HG03045 (cell line): Measurements from ENCODE around the gene BMP3.
"Not testable (repeated sequence)": the region's sequence is repeated elsewhere in the genome, so short reads cannot be mapped to it uniquely, and the experiment has no call there.

Experiments used
- ATAC-seq: cut with Tn5 transposase; IDR thresholded peaks from one replicate; pipeline ENCODE4 v1.9.1; 2021; ENCODE audit warnings: mild to moderate bottlenecking, moderate library complexity; ENCODE audit not compliant: unreplicated experiment

The BMP3 gene, protein sequence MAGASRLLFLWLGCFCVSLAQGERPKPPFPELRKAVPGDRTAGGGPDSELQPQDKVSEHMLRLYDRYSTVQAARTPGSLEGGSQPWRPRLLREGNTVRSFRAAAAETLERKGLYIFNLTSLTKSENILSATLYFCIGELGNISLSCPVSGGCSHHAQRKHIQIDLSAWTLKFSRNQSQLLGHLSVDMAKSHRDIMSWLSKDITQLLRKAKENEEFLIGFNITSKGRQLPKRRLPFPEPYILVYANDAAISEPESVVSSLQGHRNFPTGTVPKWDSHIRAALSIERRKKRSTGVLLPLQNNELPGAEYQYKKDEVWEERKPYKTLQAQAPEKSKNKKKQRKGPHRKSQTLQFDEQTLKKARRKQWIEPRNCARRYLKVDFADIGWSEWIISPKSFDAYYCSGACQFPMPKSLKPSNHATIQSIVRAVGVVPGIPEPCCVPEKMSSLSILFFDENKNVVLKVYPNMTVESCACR

DNA sequence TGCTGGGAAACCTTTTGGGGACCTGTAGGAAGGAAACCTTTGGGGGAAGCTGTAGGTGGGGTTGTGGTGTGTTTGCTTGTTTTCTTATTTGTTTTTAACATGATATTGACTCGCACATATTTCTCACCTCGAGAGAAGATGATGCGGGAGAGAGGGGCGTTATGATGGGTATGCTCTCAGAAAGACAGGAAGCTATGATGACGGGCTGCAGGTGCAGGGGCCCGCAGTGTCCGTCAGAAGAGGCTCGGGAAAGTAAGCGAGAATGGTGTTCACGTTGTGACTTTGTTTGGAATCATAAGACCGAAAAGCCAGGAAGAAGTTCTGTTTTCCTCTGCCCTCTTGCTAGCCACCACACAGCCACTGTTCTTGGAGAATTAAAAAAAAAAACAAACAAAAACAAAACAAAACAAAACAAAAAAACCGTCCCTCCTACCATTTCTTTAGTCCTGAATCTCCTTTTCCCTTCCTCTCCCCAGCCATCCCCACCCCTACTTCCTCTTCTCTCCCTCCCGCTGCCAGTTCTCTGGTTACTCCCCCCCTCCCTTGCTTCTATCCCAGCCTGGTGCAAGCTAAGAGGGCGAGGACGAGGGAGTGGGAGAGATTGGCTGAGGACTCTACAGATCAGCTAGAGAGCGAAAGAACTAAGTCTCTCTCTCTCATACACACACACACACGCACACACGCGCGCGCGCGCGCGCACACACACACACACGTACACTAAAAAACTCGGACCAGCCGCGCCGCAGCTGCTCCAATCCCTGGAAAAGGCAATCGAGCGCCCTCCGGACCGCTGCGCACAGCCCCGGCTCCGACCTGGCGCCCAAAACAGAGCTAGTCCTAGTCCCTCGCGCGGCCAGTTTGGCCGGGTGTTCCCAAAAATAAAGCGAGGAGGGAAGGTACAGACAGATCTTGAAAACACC lies at the start of gene BMP3:
Gene BMP3, plus strand, starts transcription at position 648 of the 920 bp plus-strand sequence. CDS start 577 bp downstream, outside the sequence.
- no peak for ATAC-seq

DNA sequence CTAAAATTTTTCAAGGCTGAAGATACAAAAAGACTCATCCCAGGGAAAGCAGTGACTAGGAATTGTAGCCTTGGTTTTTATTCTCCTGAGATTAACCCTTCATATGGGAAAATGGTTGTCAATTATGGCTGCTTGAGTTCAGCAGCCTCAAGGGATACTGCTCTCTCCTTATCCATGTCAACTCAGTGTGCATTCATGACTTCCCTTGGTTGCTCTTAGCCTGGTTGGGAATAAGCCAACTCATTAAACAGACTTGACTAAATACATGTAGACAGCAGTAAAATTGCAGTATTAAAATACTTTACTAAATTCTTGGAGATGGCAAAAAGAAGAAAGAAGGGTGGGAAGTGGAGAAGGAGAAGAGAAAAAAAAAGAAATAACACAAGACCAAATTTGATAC lies 44.5 kb upstream of the BMP3 start:
- no peak for ATAC-seq

DNA sequence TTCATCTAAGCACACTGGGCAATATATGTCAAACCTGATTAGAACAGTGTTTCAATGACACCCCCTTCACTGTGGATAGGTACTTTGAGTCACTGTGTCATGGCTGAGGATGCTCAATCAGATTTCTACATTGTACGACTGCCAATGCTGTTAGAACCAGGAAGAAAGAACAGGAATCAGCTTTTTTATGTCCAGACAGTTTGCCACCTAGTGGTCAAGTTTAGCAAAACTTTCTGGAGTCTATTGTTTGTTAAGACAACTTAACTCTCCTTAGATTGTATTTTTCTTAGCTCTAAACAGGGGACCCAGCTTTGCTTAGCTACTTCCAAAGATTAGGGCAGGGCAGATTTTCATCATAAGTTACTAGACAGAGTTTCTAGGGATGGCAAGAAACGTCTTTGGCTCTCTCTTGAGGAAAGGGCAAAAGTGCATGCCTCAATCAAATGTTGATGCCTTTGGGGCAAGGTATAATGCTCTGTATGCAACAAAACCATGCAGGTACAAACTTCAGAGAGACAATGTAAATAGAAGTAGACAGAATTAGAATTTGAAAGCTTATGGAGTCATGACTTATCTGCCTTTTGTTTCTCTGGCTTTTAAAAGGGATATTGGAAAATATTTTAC lies 40.5 kb upstream of the BMP3 start:
- ATAC-seq = peak; percentile 61

DNA sequence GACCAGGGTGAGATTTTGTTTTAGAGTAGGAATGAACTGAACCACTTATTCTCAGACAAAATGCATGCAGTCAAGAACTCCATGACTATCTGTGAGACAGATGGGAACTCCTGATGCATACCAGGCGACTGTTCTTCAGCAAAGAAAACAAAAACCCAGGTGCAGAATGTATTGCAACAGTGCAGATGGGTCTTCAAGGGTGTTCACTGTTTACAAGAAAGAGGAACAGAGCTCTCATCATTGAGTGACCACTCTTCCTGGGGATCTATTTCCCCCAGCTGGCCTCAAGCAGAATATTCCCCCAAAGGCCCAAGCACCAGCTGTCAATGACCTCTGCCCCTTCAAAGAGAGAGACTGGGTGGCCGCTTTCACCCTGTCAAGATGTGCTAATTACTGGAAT lies 39.7 kb upstream of the BMP3 start:
- no peak for ATAC-seq

DNA sequence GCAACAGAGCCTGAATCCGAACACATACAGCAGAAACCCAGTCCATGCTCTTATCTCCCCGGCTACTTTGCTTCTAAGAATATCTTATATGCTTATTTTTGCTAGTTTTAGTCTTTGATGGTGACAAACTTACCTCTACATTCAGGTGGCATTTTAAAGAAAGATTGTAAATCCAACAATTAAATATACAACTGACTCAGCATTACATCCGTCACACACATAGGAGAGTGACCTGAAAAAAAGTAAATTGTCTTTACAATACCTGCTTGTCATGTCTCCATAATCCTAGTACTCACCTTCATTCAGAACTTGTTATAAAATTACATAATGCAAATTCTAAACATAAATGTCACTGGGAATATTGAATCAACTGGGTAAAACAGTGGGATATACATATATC lies 30.6 kb upstream of the BMP3 start:
- ATAC-seq = no peak

DNA sequence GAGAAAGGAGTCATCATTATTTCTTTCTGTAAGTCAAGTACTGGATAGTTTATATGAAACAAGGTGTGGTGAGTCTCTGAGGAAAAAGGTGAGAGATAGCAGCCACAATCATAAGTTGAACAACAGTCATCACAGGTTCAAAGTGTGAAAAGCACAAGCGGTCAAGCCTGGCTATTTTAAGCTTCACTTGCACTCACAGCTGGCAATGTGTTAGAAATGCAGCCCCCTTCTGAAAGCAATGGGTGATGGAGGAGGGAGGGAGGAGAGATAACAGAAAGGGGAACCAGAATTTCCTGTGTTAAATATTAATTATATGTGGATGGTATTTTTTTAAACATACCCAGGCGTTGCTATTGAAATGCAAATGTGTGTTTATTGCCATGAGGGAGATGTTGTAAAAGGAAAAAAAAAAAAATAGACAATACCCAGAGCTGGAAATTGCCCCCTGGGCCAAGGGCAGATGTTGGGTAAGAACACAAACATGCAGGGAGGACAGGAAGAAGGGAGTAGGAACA lies 26.9 kb upstream of the BMP3 start:
- ATAC-seq = peak; percentile 77

DNA sequence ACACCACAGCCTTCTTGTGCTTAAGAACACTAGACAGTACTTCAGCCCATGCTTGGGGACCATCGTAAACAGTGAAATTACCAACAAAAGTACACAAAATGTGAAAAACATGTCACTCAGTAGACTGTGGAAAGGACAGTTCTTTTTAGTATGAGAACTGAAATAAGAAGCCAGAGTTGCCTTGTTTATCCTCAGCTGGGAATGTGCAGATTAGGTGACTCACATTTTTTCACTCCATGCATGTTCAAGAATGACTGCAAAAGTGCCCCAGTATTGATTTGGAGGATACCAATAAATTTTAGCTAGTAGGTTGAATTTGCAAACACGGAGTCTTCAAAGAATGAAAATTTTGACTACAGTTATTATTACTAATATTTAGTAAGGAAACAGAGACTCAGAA lies 23.1 kb upstream of the BMP3 start:
- no peak for ATAC-seq

DNA sequence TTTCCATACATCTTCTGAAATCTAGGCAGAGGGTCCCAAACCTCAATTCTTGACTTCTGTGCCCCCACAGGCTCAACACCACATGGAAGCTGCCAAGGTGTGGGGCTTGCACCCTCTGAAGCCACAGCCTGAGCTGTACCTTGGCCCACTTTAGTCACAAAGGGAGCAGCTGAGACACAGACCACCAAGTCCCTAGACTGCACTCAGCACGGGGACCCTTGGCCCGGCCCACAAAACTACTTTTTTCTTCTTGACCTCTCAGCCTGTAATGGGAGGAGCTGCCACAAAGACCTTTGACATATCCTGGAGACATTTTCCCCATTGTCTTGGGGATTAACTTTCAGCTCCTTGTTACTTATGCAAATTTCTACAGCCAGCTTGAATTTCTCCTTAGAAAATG lies 13.9 kb upstream of the BMP3 start:
- ATAC-seq = not testable (repeated sequence)

DNA sequence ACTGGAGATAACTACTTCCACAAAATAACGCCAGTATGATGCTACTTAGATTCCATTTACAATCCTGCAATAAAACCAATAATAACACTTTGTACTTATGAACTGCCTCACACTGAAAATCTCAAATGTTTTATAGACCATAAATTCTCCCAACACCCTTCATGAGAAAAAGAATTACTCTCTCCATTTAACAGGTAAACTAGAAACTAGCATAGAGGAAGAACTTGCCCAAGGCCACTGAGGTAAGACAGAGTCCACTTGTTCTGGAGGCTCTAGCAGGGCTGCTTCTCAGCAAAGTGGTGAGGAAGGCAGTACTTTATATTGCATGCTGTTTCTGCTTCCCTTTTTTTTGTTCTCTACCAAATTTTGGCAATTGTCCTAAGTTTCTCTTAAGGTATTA lies 11.5 kb upstream of the BMP3 start:
- ATAC-seq = no peak

DNA sequence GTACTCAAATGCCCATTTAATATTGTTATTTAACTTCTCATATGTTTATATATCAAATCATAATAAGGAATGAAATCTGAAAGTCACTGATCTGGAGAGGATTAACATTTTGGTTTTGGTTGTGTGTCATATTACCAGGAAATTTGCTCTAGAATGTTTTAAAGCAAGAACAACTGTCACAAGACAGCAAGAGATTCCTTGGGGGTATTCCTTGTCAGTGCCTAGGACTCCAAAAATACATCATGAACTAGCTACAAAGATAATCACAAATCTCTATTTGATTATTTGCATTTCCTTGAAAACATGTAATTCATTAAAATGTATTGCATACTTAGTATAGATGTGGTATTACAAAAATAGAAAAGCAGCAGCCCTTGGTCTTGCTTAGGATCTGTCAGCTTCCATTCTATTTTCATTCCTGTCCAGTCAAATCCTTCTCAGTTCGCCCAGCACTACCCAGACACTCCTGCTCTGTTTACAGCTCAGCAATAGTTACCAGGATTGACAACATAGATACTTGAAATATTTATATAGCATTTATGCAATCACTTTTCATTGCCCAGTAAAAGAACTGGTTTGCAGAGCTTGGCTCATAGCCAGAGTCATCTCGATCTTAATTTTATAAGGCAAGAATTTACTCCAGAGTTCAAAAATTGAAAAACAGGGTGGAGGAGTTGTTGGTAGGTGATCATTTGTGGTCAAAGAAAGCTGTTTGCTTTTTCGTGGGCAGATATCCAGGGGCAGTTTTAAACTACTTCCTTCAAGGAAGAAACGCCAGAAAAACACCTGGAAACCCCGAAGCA lies 9.2 kb upstream of the BMP3 start:
- ATAC-seq = no peak

DNA sequence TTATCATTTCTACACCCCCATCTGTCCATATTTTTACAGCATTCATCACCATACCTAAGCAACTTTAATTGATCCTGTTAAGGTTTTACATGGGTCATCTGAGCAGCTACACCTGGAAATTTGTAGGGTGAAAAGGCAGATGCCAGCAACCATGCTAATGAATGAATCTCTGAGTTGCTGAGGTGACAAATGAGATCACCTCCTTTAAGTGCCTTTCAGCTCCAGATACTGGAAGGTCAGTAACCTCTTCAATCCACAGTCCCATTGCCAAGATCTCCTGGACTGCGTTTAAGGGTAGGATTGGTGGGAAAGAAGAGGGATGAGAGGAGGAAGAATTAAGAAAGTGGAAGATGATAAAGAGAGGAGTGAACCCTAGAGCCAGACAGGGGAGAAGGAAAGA lies 8.5 kb upstream of the BMP3 start:
- ATAC-seq = no peak

DNA sequence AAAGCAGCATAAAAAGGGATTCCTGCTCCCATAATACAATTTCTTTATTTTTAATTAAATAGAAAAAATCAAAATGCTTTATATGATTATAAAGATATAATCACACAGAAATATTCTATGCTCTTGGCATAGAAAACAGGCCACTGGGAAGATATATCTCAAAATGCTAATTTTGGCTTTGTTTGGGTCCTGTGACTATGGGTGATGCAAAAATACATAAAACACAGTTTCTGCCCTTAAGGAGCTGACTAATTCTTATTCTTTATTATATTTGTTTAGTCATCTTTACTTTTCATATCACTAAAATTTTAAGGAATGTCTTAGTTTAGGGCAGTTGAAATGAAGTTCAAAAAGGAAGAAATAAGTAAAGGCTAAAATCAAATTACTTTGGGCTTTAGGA lies 7.0 kb upstream of the BMP3 start:
- no peak for ATAC-seq

DNA sequence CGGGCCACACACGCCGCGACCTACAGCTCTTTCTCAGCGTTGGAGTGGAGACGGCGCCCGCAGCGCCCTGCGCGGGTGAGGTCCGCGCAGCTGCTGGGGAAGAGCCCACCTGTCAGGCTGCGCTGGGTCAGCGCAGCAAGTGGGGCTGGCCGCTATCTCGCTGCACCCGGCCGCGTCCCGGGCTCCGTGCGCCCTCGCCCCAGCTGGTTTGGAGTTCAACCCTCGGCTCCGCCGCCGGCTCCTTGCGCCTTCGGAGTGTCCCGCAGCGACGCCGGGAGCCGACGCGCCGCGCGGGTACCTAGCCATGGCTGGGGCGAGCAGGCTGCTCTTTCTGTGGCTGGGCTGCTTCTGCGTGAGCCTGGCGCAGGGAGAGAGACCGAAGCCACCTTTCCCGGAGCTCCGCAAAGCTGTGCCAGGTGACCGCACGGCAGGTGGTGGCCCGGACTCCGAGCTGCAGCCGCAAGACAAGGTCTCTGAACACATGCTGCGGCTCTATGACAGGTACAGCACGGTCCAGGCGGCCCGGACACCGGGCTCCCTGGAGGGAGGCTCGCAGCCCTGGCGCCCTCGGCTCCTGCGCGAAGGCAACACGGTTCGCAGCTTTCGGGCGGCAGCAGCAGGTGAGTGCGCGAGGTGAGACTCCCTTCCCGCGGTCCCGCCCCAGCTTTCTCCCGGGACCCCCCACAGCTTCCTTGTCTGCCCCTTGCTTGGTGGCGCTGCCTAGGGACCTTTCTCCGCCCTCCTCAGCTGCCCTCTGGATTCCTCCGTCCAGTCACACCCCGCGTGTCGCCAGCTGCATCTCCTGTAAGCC lies 678 bp downstream of the BMP3 start:
- no peak for ATAC-seq

DNA sequence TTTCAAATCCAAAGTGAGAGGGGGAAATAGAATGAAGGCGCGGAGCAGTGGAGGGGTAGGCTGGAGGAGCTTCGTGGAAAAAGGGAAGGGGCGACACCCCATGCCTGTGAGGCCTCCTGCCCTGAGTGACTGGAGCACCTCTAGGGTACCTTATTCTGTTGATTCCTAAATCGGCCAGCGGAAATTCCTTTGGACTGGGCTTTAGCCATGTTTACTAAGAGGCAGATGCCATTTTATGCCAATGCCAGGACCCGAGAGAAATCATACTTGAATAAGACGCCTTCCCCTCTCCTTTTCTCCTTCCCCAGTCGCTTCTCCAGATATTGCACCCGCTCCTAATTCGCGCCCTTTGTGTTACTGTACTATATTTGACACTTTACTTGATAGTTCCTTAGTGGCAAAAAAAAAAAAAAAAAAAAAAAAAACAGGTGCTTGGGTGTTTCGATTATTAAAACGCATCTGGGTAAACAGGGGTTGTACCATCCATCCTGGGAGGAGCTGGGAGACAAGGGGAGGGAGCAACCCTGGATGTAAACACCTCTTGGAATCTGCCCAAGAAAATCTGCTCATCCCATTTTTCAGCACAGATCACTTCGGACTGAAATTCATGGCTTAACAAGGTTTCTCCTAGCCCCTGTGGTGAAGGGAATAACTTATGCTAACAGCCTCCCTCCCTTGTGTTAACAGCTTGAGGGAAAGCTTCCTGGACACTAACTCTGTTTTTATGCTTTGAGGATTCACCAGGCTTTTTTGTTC lies 1.5 kb downstream of the BMP3 start:
- ATAC-seq = no peak

DNA sequence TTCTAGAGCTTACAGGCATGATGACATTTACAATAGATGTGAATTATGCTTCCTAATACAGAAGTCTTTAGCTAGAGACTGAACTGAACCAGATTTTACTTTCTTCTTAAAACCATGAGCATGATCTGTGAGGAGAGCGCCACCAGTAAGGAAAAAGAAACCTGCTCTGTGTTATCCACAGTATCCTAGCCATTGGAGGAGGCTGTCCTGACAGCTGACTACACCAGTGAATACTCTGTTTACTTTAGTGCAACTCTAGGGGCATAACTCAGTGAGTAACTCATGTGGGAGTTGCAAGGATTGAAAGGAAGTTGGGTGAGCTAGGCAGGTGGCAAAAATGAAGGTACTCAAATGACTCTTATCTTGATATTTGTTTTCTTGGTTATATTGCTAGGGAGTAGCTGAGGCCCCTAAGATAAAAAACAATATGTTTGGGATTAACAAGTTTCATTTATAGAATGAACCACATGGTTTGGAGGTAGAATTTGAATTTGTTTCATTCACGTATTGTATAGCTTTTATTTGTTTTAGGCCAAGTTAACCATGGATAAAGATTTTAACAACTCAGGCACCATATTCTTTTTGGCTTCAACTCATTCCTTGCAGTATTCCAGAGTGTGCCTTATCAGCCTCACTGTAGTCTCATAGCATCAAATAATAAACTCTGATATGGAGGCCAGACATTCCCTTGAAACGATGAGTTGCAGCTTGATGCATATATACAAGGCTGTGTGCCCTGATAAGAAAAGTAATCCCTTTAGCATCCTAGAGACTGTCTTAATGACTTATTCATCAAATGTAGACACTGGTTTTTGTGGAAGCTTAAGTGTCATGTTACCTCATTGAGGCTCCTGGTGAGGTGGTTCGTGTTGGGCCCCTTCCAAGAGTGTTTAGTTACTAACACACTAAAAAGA lies 2.5 kb downstream of the BMP3 start:
- no peak for ATAC-seq

DNA sequence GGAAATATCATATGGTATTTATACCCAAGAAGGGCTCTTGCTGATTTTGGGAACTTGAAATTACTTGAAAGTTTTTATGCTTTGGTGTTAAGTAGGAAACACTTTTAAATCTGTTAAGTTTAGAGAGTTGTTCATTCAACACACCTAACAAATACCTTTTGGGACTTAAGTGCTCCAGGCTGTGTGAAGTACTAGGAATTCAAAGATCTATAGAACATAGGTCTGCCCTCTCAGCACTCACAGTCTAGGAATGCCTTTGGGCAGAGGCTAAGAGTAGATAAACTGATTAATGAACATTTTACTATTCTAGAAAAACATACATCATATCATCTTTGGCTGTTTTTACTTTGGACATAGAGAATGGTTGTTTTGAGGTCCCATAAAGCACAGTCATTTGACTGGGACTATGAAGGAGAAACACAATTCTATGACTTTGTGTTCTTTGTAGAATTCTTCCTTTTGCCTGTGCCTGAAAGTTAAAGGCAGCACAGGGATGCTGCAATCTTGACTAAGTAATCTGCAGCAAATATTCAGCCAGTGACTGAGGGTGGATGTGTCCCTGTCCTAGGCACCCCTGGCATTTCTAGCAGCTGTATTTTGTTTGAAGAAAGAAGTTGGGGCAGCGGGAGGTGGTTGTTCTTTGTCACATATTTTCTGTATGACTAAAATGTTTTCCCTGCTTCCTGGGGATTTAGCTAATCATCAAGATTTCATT lies 8.3 kb downstream of the BMP3 start:
- ATAC-seq = no peak

DNA sequence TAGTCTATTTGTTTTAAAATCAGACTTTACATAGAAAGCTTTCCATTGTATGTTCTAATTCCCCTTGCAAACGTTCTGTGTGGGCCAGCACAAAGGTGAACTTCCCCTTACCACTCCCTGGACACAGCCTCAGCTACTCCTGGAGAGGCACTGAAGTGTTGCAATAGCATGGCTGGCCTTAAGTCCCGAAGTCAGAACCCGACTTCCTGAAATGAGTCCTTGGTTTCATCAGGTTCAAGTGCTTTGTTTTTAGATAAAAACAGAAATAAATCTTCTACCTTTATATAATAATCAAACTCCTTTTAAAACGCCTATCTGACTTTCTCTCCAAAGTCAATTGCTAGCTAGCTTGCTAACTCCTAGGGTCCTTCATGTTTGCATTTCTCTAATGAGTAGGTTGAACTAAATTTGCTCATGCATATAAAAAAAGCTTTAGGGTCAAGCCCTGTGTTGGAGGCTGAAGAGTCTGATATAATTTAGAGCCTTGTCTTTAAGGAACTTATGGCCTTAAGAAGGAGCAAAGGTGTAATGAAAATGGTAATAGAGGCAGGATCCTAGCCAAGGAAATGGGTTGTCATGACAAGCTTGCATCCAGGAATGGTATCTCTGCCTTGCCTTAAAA lies 9.0 kb downstream of the BMP3 start:
- no peak for ATAC-seq
